IPS DF 6.9 (cell line): ENCODE data around the gene RAB21.

Source experiments
- DNase-seq: peaks from one replicate; pipeline ENCODE4 v3.0.0-alpha.2; 2013; ENCODE audit warnings: low read depth, low spot score
- H3K27ac ChIP-seq: one replicate; pipeline ENCODE4 v1.5.1; 2013; ENCODE audit warnings: low read length, control low read depth
- H3K27me3 ChIP-seq: 2 replicates; pipeline ENCODE4 v1.6.1; 2013; ENCODE audit warnings: mild to moderate bottlenecking, low read length; ENCODE audit not compliant: control insufficient read depth, insufficient read depth
- H3K36me3 ChIP-seq: 2 replicates; pipeline ENCODE4 v1.6.1; 2013; ENCODE audit warnings: low read length; ENCODE audit not compliant: control insufficient read depth, insufficient read depth
- H3K4me1 ChIP-seq: 2 replicates; pipeline ENCODE4 v1.6.1; 2013; ENCODE audit warnings: low read length; ENCODE audit not compliant: control insufficient read depth, insufficient read depth
- H3K4me3 ChIP-seq: 2 replicates; pipeline ENCODE4 v1.5.1; 2013; ENCODE audit warnings: mild to moderate bottlenecking, low read length
- H3K9me3 ChIP-seq: 2 replicates; pipeline ENCODE4 v1.6.1; 2013; ENCODE audit warnings: low read length, inconsistent platforms; ENCODE audit not compliant: control insufficient read depth, insufficient read depth
- WGBS: extraction: QIAGEN DNeasy Blood & Tissue Kit; methylation state at CpG from one replicate; pipeline ENCODE4 v1.1.7; 2013; ENCODE audit warnings: mixed read lengths, missing lambda C conversion rate; ENCODE audit not compliant: insufficient read length, insufficient coverage; 5-methylcytosine and 5-hydroxymethylcytosine counted together

The RAB21 gene

GRCh38 chr12:71771069-71771468, 16.4 kb downstream of the RAB21 start:
- Histone ChIP-seq H3K4me3 (no peak overlapping the region), H3K27ac (no peak overlapping the region), H3K36me3 (no peaks in the 10 kb centered on the region; the same call in 1 of the 2 replicates), H3K27me3 (no peaks in the 10 kb centered on the region), H3K4me1 (no peaks in the 10 kb centered on the region), H3K9me3 (no peaks in the 10 kb centered on the region)
- no peak for DNase-seq
- no CpG with 5 or more reads among the region's 2 CpGs for WGBS

GRCh38 chr12:71772735-71773134, 18.1 kb downstream of the RAB21 start:
- Histone ChIP-seq H3K4me1 (no peaks in the 10 kb centered on the region), H3K27ac (no peak overlapping the region), H3K27me3 (no peaks in the 10 kb centered on the region), H3K4me3 (no peak overlapping the region), H3K36me3 (no peaks in the 10 kb centered on the region; the same call in 1 of the 2 replicates), H3K9me3 (no peaks in the 10 kb centered on the region)
- DNase-seq = no peak

DNA sequence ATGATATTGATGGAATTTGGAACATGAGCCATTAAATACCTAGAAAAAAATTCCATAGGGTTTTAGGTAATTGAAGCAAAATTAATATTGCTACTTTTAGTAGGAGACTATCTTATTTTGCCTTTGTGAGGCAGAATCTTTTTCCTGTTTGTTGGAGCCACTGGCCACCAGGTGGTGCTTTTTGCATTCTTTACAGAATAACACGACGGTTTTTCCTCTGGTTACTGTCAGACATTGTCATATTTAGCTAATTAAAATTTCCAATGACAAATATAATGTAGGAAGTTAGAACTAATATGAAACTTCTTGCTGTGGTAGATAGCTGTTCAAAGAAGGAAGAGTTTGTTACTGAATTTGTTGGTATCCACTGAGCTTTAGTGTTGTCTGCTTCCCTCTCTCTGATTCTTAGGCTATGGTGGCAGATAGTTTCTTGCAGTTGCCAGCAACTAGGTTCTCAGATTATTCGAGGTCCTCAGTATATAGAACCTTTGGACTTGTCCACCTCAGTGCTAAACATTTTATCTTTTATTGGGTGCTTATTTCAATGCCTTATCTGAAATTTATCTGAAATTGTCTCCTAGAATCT, 25.7 kb downstream of the RAB21 start:
- H3K27me3 ChIP-seq = no peaks in the 10 kb centered on the region
- H3K27ac ChIP-seq = no peak overlapping the region
- H3K4me1 ChIP-seq = no peaks in the 10 kb centered on the region
- WGBS = no CpG with 5 or more reads among the region's 3 CpGs
- H3K36me3 ChIP-seq = no peaks in the 10 kb centered on the region
- H3K4me3 ChIP-seq = no peak overlapping the region
- no peak for DNase-seq
- no peaks in the 10 kb centered on the region for H3K9me3 ChIP-seq

DNA sequence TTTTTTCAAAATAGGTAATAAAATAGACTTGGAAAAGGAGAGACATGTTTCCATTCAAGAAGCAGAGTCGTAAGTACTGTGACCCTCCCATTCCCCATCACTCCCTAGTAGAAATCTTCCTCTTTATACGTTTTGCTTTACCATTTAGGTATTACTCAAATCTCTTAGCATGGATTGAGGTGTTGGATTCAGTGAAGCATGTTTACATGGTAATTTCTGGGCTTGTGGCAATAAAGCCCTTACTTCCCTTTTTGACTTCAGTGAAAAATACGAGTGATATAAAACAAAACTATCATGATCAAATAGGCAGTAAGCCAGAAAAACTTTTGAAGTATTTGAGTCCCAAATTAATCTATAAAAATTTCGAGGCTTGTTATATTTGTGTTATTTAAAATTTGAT, 27.4 kb downstream of the RAB21 start:
- no peak overlapping the region for H3K27ac ChIP-seq
- no CpG with 5 or more reads among the region's 4 CpGs for WGBS
- DNase-seq = no peak

GRCh38 chr12:71786829-71787228, 32.2 kb downstream of the RAB21 start:
- WGBS = no CpG with 5 or more reads among the region's 1 CpG
- no peaks in the 10 kb centered on the region for H3K4me1 ChIP-seq
- no peaks in the 10 kb centered on the region; the same call in 1 of the 2 replicates for H3K36me3 ChIP-seq
- H3K27ac ChIP-seq = no peak overlapping the region
- no peak overlapping the region for H3K4me3 ChIP-seq
- no peak for DNase-seq
- H3K9me3 ChIP-seq = no peaks in the 10 kb centered on the region
- H3K27me3 ChIP-seq = no peaks in the 10 kb centered on the region

More for the DNA sequence above, 27.4 kb downstream of the RAB21 start:
- Histone ChIP-seq H3K36me3 (no peaks in the 10 kb centered on the region; the same call in 1 of the 2 replicates), H3K9me3 (no peaks in the 10 kb centered on the region), H3K4me1 (no peaks in the 10 kb centered on the region), H3K4me3 (no peak overlapping the region), H3K27me3 (no peaks in the 10 kb centered on the region)

DNA sequence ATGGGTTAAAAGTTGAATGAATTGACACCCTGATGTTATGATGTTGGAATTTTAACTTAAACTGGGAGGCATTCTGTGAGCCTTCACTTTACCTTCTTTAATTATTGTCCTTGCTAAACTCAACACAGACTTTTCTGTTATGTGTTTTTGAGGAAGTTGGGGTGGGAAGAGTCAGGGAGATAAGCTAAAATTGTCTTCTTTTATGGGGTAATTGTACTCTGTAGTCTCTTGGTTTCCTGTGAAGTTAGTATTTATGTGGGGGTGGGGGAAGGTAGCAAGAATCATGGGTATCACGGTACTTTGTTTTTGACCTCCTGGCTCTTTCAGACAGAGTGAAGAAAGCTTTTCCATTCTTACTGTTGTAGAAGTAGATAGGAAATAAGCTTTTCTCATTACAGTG, 32.9 kb downstream of the RAB21 start:
- no CpG with 5 or more reads among the region's 1 CpG for WGBS
- H3K27ac ChIP-seq = no peak overlapping the region
- no peak for DNase-seq

GRCh38 chr12:71790331-71790730, 35.7 kb downstream of the RAB21 start:
- no peak overlapping the region for H3K4me3 ChIP-seq
- no peak overlapping the region for H3K27ac ChIP-seq
- no peak for DNase-seq
- WGBS = no CpG with 5 or more reads among the region's 1 CpG
- no peaks in the 10 kb centered on the region for H3K27me3 ChIP-seq
- H3K36me3 ChIP-seq = no peaks in the 10 kb centered on the region; the same call in 1 of the 2 replicates
- no peaks in the 10 kb centered on the region for H3K4me1 ChIP-seq
- no peaks in the 10 kb centered on the region for H3K9me3 ChIP-seq

More for the DNA sequence above, 32.9 kb downstream of the RAB21 start:
- Histone ChIP-seq H3K4me1 (no peaks in the 10 kb centered on the region), H3K4me3 (no peak overlapping the region), H3K27me3 (no peaks in the 10 kb centered on the region), H3K9me3 (no peaks in the 10 kb centered on the region), H3K36me3 (no peaks in the 10 kb centered on the region; the same call in 1 of the 2 replicates)

- no peak for DNase-seq
- H3K27ac ChIP-seq = no peak overlapping the region
- H3K4me1 ChIP-seq = no peaks in the 10 kb centered on the region
- no peak overlapping the region for H3K4me3 ChIP-seq
- no peaks in the 10 kb centered on the region for H3K9me3 ChIP-seq
- WGBS = no CpG with 5 or more reads among the region's 4 CpGs
- no peaks in the 10 kb centered on the region for H3K27me3 ChIP-seq
- no peaks in the 10 kb centered on the region; the same call in 1 of the 2 replicates for H3K36me3 ChIP-seq
Observed at GRCh38 chr12:71791473-71792150, 36.9 kb downstream of the RAB21 start.

- no CpG with 5 or more reads among the region's 1 CpG for WGBS
- no peak for DNase-seq
- no peaks in the 10 kb centered on the region for H3K4me1 ChIP-seq
- no peaks in the 10 kb centered on the region for H3K27me3 ChIP-seq
- H3K27ac ChIP-seq = no peak overlapping the region
- H3K36me3 ChIP-seq = no peaks in the 10 kb centered on the region
- no peaks in the 10 kb centered on the region for H3K9me3 ChIP-seq
- no peak overlapping the region for H3K4me3 ChIP-seq
Observed at GRCh38 chr12:71792599-71792998, 37.9 kb downstream of the RAB21 start.

GRCh38 chr12:71795901-71796300, 41.2 kb downstream of the RAB21 start:
- DNase-seq = no peak
- Histone ChIP-seq H3K27ac (no peak overlapping the region), H3K27me3 (no peaks in the 10 kb centered on the region), H3K36me3 (no peaks in the 10 kb centered on the region), H3K9me3 (no peaks in the 10 kb centered on the region), H3K4me3 (no peak overlapping the region), H3K4me1 (no peaks in the 10 kb centered on the region)
- no CpG with 5 or more reads among the region's 1 CpG for WGBS

- no CpG with 5 or more reads among the region's 1 CpG for WGBS
- no peaks in the 10 kb centered on the region for H3K36me3 ChIP-seq
- no peaks in the 10 kb centered on the region for H3K4me1 ChIP-seq
- H3K9me3 ChIP-seq = no peaks in the 10 kb centered on the region
- no peaks in the 10 kb centered on the region for H3K27me3 ChIP-seq
- no peak overlapping the region for H3K4me3 ChIP-seq
- no peak for DNase-seq
- no peak overlapping the region for H3K27ac ChIP-seq
Observed at GRCh38 chr12:71797531-71797930, 42.9 kb downstream of the RAB21 start.
